Neural crest cell (in vitro differentiated cells): ENCODE measurements around the gene SERPINC1. TPM values are rescaled to one million over a fixed set of nuclear protein-coding genes. Genes with fewer than 3 reads are reported as not detected.
"Not testable (repeated sequence)": the region's sequence is repeated elsewhere in the genome, so short reads cannot be mapped to it uniquely, and the experiment has no call there.

Source experiments
- DNase-seq: peaks from one replicate; pipeline ENCODE4 v3.0.0; 2021; ENCODE audit warnings: low read depth, mixed read lengths, low spot score
- H3K27ac Mint-ChIP-seq: one replicate; pipeline ENCODE4 v1.8.0; 2021; ENCODE audit warnings: mild to moderate bottlenecking, mixed read lengths; ENCODE audit not compliant: unreplicated experiment
- H3K27me3 Mint-ChIP-seq: 2 replicates; pipeline ENCODE4 v1.8.0; 2021; ENCODE audit warnings: low read depth, mild to moderate bottlenecking, mixed read lengths
- H3K36me3 Mint-ChIP-seq: 2 replicates; pipeline ENCODE4 v1.8.0; 2021; ENCODE audit warnings: low read depth, mild to moderate bottlenecking, mixed read lengths
- H3K4me1 Mint-ChIP-seq: 2 replicates; pipeline ENCODE4 v1.8.0; 2021; ENCODE audit warnings: mixed read lengths
- H3K4me3 Mint-ChIP-seq: one replicate; pipeline ENCODE4 v1.8.0; 2021; ENCODE audit warnings: mild to moderate bottlenecking, mixed read lengths
- H3K9me3 Mint-ChIP-seq: 2 replicates; pipeline ENCODE4 v1.8.0; 2021; ENCODE audit warnings: mixed read lengths
- total RNA-seq: library from RNA; stranded (reverse); gene quantifications from 2 replicates; pipeline ENCODE4 v1.2.1, GENCODE V29; 2021
- TF ChIP-seq, protein P1 (sequence below): fragments of 200-600 bp; sonication (generic); conservative IDR thresholded peaks from 2 replicates; pipeline ENCODE4 v1.5.0; 2021; ENCODE audit warnings: antibody characterized with exemption, mild to moderate bottlenecking

Gene SERPINC1
- total RNA-seq, 1 donor from 2014 or later = not detected

DNA sequence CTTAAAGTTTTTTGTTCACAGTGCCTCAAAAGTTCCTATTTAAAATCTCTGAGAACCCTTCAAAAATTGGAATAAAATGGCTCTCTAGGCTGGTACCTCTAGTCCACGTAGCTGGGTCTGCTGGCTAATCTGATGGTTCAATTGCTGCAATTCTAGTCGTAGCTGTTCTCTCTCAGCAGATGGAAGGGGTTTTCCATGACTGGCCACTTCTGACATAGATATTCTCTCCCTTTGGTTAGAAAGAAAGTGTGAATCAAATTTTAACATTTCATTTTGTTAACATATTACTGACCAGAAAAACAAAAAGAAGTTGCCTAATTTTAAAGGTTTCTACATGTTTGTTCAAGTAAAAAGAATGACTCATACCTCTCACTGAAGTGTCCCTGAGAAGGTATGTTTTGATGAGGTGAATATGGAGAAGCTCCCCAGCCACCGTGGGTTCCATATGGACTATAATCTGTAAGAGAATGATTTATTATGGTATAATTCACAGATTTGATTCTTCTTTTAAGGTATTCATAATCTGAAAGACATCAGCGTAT lies 29.3 kb upstream of the SERPINC1 start:
- H3K4me3 Mint-ChIP-seq = no peak overlapping the region
- no peak overlapping the region for H3K27ac Mint-ChIP-seq
- DNase-seq = no peak
- H3K36me3 Mint-ChIP-seq = peaks cover 18% of the 10 kb centered on the region
- no peaks in the 10 kb centered on the region for H3K27me3 Mint-ChIP-seq
- TF ChIP-seq, protein P1, sequence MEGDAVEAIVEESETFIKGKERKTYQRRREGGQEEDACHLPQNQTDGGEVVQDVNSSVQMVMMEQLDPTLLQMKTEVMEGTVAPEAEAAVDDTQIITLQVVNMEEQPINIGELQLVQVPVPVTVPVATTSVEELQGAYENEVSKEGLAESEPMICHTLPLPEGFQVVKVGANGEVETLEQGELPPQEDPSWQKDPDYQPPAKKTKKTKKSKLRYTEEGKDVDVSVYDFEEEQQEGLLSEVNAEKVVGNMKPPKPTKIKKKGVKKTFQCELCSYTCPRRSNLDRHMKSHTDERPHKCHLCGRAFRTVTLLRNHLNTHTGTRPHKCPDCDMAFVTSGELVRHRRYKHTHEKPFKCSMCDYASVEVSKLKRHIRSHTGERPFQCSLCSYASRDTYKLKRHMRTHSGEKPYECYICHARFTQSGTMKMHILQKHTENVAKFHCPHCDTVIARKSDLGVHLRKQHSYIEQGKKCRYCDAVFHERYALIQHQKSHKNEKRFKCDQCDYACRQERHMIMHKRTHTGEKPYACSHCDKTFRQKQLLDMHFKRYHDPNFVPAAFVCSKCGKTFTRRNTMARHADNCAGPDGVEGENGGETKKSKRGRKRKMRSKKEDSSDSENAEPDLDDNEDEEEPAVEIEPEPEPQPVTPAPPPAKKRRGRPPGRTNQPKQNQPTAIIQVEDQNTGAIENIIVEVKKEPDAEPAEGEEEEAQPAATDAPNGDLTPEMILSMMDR = no peak
- H3K9me3 Mint-ChIP-seq = no peaks in the 10 kb centered on the region
- no peaks in the 10 kb centered on the region for H3K4me1 Mint-ChIP-seq

DNA sequence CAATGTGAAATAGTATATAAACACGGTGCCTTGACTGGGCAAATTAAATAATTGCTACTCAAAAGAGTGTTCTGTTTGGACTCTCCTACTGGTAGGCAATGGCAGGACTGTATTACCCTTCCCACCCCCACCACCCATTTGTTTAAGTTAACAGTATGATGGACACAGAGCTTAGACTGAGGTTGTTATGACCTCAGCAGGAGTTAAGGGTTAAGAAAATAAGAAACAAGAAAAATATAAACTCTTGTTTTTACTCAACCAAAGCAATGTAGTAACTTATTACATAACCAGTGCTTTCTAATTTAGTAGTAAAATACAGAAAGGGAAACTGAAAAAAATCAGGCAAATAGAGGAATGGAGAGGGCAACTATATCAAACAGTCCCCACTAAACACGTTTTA lies 19.9 kb upstream of the SERPINC1 start:
- no peak overlapping the region for H3K27ac Mint-ChIP-seq
- TF ChIP-seq, protein P1 = no peak
- H3K27me3 Mint-ChIP-seq = no peaks in the 10 kb centered on the region
- no peak for DNase-seq
- H3K4me3 Mint-ChIP-seq = no peak overlapping the region
- H3K36me3 Mint-ChIP-seq = peaks cover 7% of the 10 kb centered on the region
- no peaks in the 10 kb centered on the region for H3K4me1 Mint-ChIP-seq
- H3K9me3 Mint-ChIP-seq = no peaks in the 10 kb centered on the region

DNA sequence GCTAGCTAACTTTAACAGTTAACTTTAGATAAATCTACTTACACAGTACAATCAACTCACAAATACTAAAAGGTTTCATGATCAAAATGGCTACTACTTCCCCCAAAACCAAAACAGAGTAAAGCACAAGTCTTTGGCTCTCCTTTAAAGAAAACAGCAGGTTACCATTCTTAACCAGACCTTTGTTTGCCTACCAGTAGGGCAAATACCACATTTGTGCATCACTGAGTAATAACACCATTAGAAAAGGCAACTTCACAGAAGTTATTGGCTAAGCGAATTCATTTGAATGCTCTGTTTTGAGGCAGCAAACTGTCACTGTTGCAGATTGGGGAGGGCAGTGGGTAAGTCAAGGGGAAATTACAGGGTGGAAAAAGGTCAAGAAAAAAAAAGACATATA lies 17.3 kb upstream of the SERPINC1 start:
- TF ChIP-seq, protein P1 = no peak
- no peak for DNase-seq
- H3K27ac Mint-ChIP-seq = no peak overlapping the region
- no peaks in the 10 kb centered on the region for H3K27me3 Mint-ChIP-seq
- H3K4me3 Mint-ChIP-seq = no peak overlapping the region
- H3K9me3 Mint-ChIP-seq = no peaks in the 10 kb centered on the region
- H3K4me1 Mint-ChIP-seq = no peaks in the 10 kb centered on the region
- H3K36me3 Mint-ChIP-seq = peaks cover 3% of the 10 kb centered on the region

DNA sequence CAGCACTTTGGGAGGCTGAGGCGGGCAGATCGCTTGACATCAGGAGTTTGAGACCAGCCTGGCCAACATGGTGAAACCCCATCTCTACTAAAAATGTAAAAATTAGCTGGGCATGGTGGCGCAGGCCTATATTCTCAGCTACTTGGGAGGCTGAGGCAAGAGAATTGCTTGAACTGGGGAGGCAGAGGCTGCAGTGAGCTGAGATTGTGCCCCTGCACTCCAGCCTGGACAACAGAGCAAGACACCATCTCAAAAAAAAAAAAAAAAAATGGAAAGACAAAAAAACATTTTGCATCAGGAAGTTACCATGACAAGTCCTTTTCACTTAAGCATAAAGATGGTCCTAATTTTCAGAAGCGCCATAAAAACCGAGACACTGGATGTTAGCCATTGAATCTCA lies 13.4 kb upstream of the SERPINC1 start:
- not testable (repeated sequence) for H3K4me3 Mint-ChIP-seq, H3K36me3 Mint-ChIP-seq, H3K27ac Mint-ChIP-seq, H3K27me3 Mint-ChIP-seq, DNase-seq, H3K4me1 Mint-ChIP-seq, H3K9me3 Mint-ChIP-seq

DNA sequence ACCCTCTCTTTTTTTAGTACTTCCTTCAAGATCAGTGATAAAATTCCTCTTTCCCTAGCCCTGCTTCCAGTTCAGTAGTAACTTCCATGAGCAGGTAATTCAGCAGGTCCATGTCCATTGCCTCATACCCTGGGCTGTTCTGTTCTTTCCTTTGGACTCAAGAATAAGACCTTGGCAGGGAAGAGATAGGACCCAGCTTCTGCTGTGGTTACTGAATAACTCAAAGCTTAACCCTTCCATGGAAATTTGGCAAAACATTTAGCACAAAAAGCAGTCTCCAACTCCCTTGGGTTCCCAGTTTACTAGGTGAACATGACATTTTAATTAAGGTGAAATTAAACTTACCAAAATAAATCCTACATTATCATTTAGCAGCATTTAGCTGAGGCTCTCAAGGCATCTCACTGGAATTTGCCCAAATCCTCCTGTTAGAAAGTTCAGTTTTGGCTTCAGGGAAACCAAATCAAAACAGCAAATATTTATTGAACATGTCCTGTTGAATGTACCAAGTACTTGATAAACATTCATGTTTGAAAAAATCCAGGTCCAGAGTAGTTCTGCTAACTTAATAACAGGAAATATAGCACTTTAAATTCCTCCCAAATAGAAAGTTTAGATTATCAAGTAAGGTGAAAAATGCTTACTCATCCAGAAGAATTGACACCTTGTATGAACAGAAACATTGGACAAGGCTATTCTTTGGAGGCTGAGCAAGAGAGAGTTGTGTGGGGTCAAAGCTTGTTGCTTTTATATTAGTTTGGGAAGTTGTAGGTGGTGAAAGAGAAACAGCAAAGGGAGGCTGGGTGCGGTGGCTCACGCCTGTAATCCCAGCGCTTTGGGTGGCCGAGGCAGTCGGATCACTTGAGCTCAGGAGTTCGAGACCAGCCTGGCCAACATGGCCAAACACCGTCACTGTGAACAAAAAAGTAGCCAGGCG lies 8.4 kb upstream of the SERPINC1 start:
- no peak for DNase-seq
- TF ChIP-seq, protein P1 = no peak
- no peak overlapping the region for H3K4me3 Mint-ChIP-seq
- no peaks in the 10 kb centered on the region for H3K9me3 Mint-ChIP-seq
- no peaks in the 10 kb centered on the region for H3K27me3 Mint-ChIP-seq
- H3K36me3 Mint-ChIP-seq = peaks cover 3% of the 10 kb centered on the region
- no peaks in the 10 kb centered on the region for H3K4me1 Mint-ChIP-seq
- H3K27ac Mint-ChIP-seq = no peak overlapping the region

DNA sequence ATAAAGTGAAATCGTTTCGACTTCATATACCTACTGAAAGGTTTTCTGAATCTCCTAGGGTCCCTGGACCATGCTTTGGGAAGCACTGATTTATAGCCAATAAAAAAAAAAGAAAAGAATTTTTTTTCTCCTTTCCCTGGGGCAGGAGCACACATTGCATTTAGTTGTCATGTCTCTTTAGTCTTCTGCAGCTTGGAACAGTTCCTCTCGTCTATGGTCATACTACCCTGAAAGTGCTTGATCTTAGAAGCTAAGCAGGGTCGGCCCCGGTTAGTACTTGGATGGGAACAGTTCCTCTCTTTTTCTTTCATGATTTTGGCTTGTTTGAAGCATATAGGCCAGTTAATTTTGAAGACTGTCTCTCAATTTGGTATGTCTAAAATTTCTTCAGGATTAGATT lies 3.7 kb upstream of the SERPINC1 start:
- Mint-ChIP-seq H3K4me3 (no peak overlapping the region), H3K27me3 (no peaks in the 10 kb centered on the region), H3K27ac (no peak overlapping the region), H3K9me3 (no peaks in the 10 kb centered on the region), H3K36me3 (no peaks in the 10 kb centered on the region), H3K4me1 (no peaks in the 10 kb centered on the region)
- TF ChIP-seq, protein P1 = no peak
- no peak for DNase-seq
